HG03066 (cell line): ENCODE measurements around the gene SFTA2.
A peak's percentile ranks its signal among the peaks of the same experiment; 100 is the strongest.
"Not testable (repeated sequence)": the region's sequence is repeated elsewhere in the genome, so short reads cannot be mapped to it uniquely, and the experiment has no call there.

Experiments used
- ATAC-seq: cut with Tn5 transposase; IDR thresholded peaks from one replicate; pipeline ENCODE4 v1.9.1; 2021; ENCODE audit warnings: low read depth; ENCODE audit not compliant: unreplicated experiment

Gene SFTA2

GRCh38 chr6:30914076-30914853 lies 17.7 kb downstream of the SFTA2 start, which contains the start of gene VARS2:
TSS of gene VARS2 (plus strand) at chr6:30914238. CDS start at chr6:30914837, 599 bp downstream.
- peak; percentile 86 for ATAC-seq

DNA sequence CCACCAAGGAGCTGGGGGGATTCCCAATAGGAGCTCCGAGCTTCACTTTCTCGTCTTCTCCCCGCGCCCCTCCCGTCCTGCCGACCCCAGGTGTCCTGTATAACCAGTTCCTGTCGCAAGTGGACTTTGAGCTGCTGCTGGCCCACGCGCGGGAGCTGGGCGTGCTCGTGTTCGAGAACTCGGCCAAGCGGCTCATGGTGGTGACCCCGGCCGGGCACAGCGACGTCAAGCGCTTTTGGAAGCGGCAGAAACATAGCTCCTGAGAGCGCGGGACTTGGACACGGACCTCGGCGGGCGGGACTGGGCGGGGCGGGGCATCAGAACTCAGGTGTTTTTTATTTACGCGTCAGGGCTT lies 18.3 kb downstream of the SFTA2 start:
- no peak for ATAC-seq

GRCh38 chr6:30912746-30913520 lies 19.0 kb downstream of the SFTA2 start:
- no peak for ATAC-seq

GRCh38 chr6:30910473-30910872 lies 21.5 kb downstream of the SFTA2 start:
- ATAC-seq, result not testable (repeated sequence)

- no peak for ATAC-seq
Observed at GRCh38 chr6:30908700-30909099, 23.3 kb downstream of the SFTA2 start.

DNA sequence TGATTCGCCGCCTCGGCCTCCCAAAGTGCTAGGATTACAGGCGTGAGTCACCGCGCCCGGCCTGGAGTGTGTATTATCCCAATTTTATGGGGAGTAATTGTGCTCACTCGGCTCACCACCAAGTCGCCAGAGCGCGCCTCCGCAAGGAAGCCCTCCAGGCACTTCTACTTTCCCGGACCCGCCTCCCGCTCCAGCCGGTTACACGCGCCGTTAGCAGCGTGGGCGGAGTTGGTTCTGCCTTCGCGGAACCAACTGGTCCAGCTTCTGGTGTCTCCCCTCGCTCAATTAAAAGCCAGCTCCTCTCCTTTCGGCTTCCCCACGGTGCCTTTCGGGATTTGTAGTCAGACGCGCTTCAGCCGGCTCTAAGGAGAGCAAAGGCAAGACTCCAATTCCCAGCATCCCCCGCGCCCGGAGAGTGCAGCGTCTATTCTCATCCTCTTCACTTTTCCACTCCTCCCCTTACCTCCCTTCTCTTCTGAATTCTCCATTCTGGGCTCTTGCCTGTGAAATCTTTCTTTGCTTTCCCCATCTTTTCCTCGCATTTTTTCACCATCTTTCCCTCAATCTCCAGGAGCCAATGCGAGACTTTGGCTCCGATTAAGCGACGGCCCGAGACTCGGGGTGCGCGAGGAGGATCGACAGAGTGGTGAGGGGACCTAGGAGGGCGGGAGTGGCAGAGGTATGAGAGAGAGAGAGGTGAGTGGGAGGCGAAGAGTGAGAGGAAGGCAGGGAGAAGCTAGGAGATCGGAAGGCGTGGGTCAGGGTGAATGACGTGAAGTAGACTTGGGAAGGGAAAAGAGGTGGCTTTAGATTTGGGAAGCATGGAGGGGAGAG lies 24.0 kb downstream of the SFTA2 start, which contains the start of gene GTF2H4:
Gene GTF2H4 (plus strand): TSS at position 450 of the 834 bp plus-strand sequence.
- peak; percentile 95 for ATAC-seq

GRCh38 chr6:30907290-30907757 lies 24.6 kb downstream of the SFTA2 start:
- not testable (repeated sequence) for ATAC-seq

DNA sequence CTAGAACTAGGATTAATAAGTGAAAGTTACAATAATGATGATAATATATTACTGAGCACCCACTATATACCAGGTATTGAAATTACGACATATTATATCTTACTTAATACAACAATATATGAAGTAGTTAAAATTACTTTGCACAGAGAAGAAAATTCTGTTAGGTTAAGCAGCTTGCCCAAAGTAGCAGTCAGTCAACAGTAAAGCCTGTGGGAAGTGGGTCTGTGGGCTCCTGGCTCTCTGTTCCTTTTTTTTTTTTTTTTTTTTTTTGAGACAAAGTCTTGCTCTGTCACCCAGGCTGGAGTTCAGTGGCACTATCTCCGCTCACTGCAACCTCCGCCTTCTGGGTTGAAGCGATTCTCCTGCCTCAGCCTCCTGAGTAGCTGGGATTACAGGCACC lies 28.7 kb downstream of the SFTA2 start:
- ATAC-seq, result no peak

DNA sequence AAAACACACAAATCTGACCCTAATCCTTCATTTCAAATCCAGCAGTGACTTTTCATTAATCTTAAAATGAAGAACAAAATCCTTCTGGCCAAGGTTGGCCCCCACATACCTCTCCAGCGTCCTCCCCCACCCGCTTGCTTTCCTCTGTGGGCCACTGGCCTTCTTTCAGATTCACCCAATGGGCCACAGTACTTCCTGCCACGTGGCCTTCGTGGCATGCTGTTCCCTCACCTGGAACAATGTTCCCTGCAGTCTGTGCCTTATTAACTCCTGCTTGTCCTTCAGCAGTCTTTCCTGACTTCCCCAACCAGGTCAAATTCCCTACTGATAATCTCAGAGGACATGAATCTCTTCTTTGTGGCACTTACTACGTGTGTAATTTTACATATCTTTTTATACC lies 29.3 kb downstream of the SFTA2 start:
- ATAC-seq, result no peak

- not testable (repeated sequence) for ATAC-seq
Observed at GRCh38 chr6:30902196-30902595, 29.8 kb downstream of the SFTA2 start.

GRCh38 chr6:30901436-30901835 lies 30.5 kb downstream of the SFTA2 start:
- no peak for ATAC-seq

DNA sequence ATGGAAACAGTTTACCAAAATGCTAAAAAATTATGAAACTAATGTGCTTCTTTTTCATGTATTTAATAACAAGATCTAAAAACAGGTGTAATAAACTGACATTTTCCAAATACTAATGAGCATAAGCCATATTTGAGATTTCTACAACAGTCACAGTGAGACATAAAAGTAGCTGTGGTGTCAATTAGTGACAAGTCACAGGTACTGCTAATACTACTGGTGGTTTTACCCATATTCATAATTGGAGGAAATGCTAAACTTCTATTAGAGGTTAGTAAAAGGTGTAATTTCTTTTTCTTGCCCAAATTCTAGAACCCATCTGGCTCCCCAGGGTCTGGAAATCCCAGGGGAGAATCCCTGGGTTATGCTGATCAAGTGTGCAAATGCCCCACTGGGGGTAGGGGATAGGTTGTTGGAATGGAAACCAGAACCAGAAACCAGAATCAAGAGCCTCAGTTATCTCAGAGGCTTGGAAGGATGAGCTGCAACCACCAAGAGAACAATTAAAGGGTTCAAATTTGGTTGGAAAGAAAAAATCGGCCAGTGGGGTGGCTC lies 31.0 kb downstream of the SFTA2 start:
- no peak for ATAC-seq

GRCh38 chr6:30898750-30899360 lies 33.1 kb downstream of the SFTA2 start:
- no peak for ATAC-seq

- no peak for ATAC-seq
Observed at GRCh38 chr6:30897882-30898281, 34.1 kb downstream of the SFTA2 start.

DNA sequence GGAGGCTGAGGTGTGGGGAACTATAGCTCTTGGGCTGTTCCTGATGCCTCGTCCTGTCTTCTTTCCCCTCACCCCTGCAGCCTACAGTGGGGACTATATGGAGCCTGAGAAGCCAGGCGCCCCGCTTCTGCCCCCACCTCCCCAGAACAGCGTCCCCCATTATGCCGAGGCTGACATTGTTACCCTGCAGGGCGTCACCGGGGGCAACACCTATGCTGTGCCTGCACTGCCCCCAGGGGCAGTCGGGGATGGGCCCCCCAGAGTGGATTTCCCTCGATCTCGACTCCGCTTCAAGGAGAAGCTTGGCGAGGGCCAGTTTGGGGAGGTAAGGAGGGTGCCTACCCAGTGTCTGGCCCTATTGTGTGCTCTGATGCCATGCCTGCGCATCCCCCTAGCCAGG lies 35.4 kb downstream of the SFTA2 start:
- no peak for ATAC-seq

DNA sequence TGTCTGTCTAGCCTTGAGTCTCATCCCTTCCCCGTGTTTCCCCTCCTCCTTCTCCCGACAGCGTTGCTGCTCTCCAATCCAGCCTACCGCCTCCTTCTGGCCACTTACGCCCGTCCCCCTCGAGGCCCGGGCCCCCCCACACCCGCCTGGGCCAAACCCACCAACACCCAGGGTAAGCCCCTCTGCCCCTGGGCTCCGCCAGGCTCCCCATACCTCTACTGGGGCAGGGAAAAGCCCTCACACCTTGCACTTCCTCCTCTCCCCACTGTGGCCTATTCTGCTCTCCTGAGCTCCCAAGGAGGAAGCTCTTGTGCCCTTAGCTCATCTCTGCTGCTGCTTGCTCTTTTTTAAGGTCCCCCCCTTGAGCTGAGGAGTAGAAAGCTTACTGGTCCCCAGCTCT lies 36.6 kb downstream of the SFTA2 start:
- no peak for ATAC-seq

GRCh38 chr6:30894935-30895334 lies 37.0 kb downstream of the SFTA2 start:
- ATAC-seq, result no peak

- no peak for ATAC-seq
Observed at GRCh38 chr6:30894381-30894780, 37.6 kb downstream of the SFTA2 start.

GRCh38 chr6:30893666-30894065 lies 38.3 kb downstream of the SFTA2 start:
- no peak for ATAC-seq

DNA sequence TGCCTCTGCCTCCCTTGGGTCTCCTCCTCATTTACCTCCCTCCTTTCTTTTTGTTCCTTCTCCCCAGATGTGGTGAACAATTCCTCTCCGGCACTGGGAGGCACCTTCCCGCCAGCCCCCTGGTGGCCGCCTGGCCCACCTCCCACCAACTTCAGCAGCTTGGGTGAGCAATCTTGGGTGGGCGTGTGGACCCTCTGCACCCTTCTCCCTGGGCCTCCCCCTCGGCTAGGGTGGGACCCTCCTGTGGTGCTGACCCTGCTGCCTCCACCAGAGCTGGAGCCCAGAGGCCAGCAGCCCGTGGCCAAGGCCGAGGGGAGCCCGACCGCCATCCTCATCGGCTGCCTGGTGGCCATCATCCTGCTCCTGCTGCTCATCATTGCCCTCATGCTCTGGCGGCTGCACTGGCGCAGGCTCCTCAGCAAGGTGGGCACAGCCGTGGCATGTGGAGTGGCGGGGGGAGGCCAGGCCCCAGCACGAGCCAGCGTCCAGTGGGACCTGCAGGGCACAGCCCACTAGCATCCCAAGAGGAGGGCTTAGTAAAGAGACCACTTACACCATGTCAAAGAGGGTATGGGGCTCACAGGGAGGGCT lies 38.9 kb downstream of the SFTA2 start:
- ATAC-seq, result no peak
